ACC112 (cell line): ENCODE measurements around the gene SCGN.

ENCODE experiments used
- H2AFZ ChIP-seq: fragments of 200-600 bp; sonication (generic); one replicate; pipeline ENCODE4 v1.6.0; 2017; ENCODE audit warnings: antibody characterized with exemption, low read length; ENCODE audit not compliant: unreplicated experiment
- H3K27ac ChIP-seq: fragments of 200-600 bp; sonication (generic); 2 replicates; pipeline ENCODE4 v1.5.1; 2014; ENCODE audit warnings: low read depth, mild to moderate bottlenecking, antibody characterized with exemption, low read length, moderate library complexity
- H3K27me3 ChIP-seq: fragments of 200-600 bp; sonication (generic); 2 replicates; pipeline ENCODE4 v1.6.1; 2014; ENCODE audit warnings: mild to moderate bottlenecking, antibody characterized with exemption, low read length, moderate library complexity, mixed read lengths; ENCODE audit not compliant: insufficient read depth
- H3K36me3 ChIP-seq: fragments of 200-600 bp; sonication (generic); 2 replicates; pipeline ENCODE4 v1.6.1; 2016; ENCODE audit warnings: mild to moderate bottlenecking, antibody characterized with exemption, low read length, moderate library complexity, mixed read lengths; ENCODE audit not compliant: insufficient read depth
- H3K4me1 ChIP-seq: fragments of 200-600 bp; sonication (generic); one replicate; pipeline ENCODE4 v1.6.1; 2016; ENCODE audit warnings: low read length, mixed read lengths; ENCODE audit not compliant: insufficient read depth, unreplicated experiment, control insufficient read depth
- H3K4me3 ChIP-seq: fragments of 200-600 bp; sonication (generic); 2 replicates; pipeline ENCODE4 v1.5.1; 2014; ENCODE audit warnings: mild to moderate bottlenecking, low read depth, low read length
- H3K79me2 ChIP-seq: fragments of 200-600 bp; sonication (generic); one replicate; pipeline ENCODE4 v1.6.0; 2016; ENCODE audit warnings: low read length; ENCODE audit not compliant: control insufficient read depth, unreplicated experiment, insufficient read depth

SCGN gene

DNA sequence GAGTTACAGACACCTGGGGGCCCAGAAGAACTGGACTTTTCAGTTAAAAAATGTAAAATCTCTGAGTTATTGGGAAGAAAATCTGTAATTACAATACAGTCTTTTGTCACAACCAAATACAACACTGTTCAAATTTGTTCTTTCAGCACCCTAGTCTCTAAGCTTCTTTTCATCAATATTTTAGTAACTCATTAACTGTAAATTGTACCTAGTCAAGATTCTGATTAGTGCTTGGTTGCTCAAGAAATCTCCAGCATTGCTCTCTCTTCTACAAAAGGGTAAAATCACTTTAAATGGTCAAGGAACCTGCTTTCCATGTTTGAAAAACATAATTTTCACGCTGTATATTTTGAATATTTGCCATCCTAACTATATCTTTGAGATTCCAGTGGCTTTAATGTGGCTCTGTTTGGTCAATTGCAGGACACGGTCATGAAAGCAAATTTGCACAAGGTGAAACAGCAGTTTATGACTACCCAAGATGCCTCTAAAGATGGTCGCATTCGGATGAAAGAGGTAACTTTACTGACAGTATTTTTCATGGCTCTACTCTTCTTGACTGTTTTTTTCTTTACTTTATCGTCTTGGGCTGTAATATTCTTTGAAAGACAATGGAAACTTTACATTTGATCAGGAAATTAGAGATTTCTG lies 9.2 kb downstream of the SCGN start:
- no peak overlapping the region for H3K4me3 ChIP-seq
- peaks cover 7% of the 10 kb centered on the region for H3K4me1 ChIP-seq
- no peaks in the 10 kb centered on the region for H3K79me2 ChIP-seq
- H3K27ac ChIP-seq, result no peak overlapping the region
- peaks cover 64% of the 10 kb centered on the region for H3K27me3 ChIP-seq
- no peak overlapping the region for H2AFZ ChIP-seq
- H3K36me3 ChIP-seq, result no peaks in the 10 kb centered on the region

- Histone ChIP-seq H2AFZ (no peak overlapping the region), H3K4me3 (no peak overlapping the region), H3K27me3 (peaks cover 42% of the 10 kb centered on the region), H3K79me2 (no peaks in the 10 kb centered on the region), H3K36me3 (no peaks in the 10 kb centered on the region), H3K4me1 (peaks cover 4% of the 10 kb centered on the region), H3K27ac (no peak overlapping the region)
Observed at GRCh38 chr6:25665455-25665854, 13.4 kb downstream of the SCGN start.

- Histone ChIP-seq H3K36me3 (no peaks in the 10 kb centered on the region), H3K4me1 (no peaks in the 10 kb centered on the region), H3K27me3 (peaks cover 59% of the 10 kb centered on the region), H3K27ac (no peak overlapping the region), H2AFZ (no peak overlapping the region), H3K4me3 (no peak overlapping the region), H3K79me2 (no peaks in the 10 kb centered on the region)
Observed at GRCh38 chr6:25669413-25669812, 17.4 kb downstream of the SCGN start.

GRCh38 chr6:25670208-25670607 lies 18.2 kb downstream of the SCGN start:
- Histone ChIP-seq H3K27ac (no peak overlapping the region), H3K27me3 (peaks cover 55% of the 10 kb centered on the region), H3K4me1 (no peaks in the 10 kb centered on the region), H3K36me3 (no peaks in the 10 kb centered on the region), H2AFZ (no peak overlapping the region), H3K4me3 (no peak overlapping the region), H3K79me2 (no peaks in the 10 kb centered on the region)

GRCh38 chr6:25670793-25671513 lies 18.9 kb downstream of the SCGN start:
- no peak overlapping the region for H2AFZ ChIP-seq

DNA sequence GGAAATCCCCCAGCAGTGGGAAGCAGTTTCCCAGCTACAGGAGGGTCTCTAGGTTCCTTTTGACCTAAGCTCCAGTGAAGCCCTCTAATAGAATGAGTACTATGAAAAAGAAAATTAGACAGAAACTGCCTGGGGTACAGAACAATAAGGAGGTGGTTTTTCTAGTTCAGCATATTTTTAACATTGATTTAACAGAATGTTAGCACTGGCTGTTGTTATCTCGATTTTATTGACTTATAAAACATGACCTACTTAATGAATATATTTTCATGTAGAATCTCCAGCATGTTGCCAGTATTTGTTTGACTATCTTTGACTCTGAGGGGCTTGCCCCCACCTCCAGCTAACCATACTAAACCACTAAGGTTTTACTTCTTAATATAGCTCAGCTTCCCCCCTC lies 19.6 kb downstream of the SCGN start:
- H3K4me1 ChIP-seq, result no peaks in the 10 kb centered on the region
- no peak overlapping the region for H3K4me3 ChIP-seq
- H3K79me2 ChIP-seq, result no peaks in the 10 kb centered on the region
- H3K27me3 ChIP-seq, result peaks cover 65% of the 10 kb centered on the region
- H3K27ac ChIP-seq, result no peak overlapping the region
- H3K36me3 ChIP-seq, result no peaks in the 10 kb centered on the region
- H2AFZ ChIP-seq, result no peak overlapping the region

More at GRCh38 chr6:25670793-25671513, 18.9 kb downstream of the SCGN start:
- Histone ChIP-seq H3K27ac (no peak overlapping the region), H3K36me3 (no peaks in the 10 kb centered on the region), H3K79me2 (no peaks in the 10 kb centered on the region), H3K4me3 (no peak overlapping the region), H3K27me3 (peaks cover 58% of the 10 kb centered on the region), H3K4me1 (no peaks in the 10 kb centered on the region)

DNA sequence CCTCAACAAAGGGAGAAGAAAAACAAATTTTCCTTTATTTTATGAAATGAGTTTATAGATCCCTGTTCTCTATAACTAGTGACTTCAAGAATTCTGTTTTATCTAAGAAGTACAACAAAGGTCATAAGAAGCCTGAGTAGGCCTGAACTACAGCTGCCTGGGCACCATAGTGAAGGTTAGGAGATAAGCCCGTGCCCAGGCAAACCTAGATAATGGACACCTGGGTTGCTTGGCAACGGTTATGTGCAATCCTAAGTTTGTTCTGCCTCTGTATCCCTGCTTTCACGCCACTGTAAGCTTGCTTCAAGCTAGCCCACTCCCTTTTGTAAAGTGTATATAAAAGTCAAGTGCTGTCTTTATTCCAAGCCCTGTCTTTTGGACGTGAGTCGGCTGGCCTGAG lies 23.2 kb downstream of the SCGN start:
- Histone ChIP-seq H3K36me3 (no peaks in the 10 kb centered on the region), H3K27me3 (peaks cover 89% of the 10 kb centered on the region)

DNA sequence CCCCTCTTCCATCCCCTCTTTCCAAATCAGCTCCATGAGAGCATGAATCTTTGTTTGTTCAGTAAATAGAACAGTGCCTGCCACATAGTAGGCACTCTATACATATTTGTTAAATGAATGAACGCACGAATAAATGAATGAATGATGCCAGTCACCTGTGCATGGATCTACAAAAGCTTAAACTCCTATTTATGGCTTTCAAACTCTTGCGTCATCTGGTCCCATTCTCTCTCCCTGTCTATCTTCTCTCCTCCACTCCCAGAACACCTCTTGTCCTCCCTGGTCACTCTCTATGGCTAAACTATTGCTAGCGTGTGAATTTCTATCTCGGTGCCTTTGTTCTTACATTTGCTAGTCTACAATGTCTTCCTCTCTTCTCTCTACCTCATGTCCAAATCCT lies 24.8 kb downstream of the SCGN start:
- H3K27me3 ChIP-seq, result peaks cover 89% of the 10 kb centered on the region
- no peak overlapping the region for H3K4me3 ChIP-seq
- no peak overlapping the region for H3K27ac ChIP-seq
- H3K36me3 ChIP-seq, result no peaks in the 10 kb centered on the region
- no peaks in the 10 kb centered on the region for H3K4me1 ChIP-seq
- H2AFZ ChIP-seq, result no peak overlapping the region
- no peaks in the 10 kb centered on the region for H3K79me2 ChIP-seq

More for the DNA sequence above, 23.2 kb downstream of the SCGN start:
- H3K27ac ChIP-seq, result no peak overlapping the region
- H3K79me2 ChIP-seq, result no peaks in the 10 kb centered on the region
- H3K4me3 ChIP-seq, result no peak overlapping the region
- no peak overlapping the region for H2AFZ ChIP-seq
- no peaks in the 10 kb centered on the region for H3K4me1 ChIP-seq

DNA sequence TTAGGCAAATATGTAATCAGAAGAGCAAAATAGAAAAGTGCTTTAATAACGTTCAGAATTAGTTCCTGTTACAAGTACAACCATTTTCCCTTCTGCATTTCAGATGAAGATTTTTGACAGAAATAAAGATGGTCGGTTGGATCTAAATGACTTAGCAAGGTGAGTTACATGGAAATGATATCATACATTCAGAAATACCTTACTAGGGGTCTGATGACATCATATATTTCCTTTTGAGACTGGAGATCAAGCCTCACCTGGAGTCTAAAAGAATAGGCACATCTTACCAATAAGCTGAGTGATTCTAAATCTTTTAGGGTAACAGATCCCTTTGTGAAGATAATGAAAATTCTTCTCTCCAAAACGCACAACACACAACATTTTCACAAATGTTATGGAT lies 29.8 kb downstream of the SCGN start:
- Histone ChIP-seq H3K4me1 (no peaks in the 10 kb centered on the region), H3K36me3 (no peaks in the 10 kb centered on the region), H3K79me2 (no peaks in the 10 kb centered on the region), H2AFZ (no peak overlapping the region), H3K4me3 (no peak overlapping the region), H3K27me3 (peaks cover 71% of the 10 kb centered on the region), H3K27ac (no peak overlapping the region)

DNA sequence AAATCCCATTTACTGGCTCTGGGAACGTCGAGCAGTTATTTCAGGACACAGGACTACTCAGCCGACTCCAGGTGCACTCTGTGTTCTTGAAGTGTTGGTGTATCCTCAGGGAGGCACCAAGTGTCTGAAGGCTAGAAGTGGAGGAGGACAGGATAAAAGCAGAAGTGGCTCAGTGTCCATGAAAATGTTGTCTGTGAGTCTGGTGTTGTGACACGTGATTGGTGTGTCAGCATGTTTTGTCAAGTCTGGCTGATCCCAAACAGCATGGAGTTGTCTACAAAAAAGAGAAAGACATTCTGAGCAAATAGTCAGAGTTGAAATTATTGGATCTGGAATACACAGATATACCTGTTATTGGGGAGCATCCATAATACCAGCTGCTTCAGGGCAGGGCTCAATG lies 30.3 kb downstream of the SCGN start:
- Histone ChIP-seq H2AFZ (no peak overlapping the region), H3K4me1 (no peaks in the 10 kb centered on the region), H3K79me2 (no peaks in the 10 kb centered on the region), H3K36me3 (no peaks in the 10 kb centered on the region), H3K4me3 (no peak overlapping the region), H3K27ac (no peak overlapping the region), H3K27me3 (peaks cover 69% of the 10 kb centered on the region)

DNA sequence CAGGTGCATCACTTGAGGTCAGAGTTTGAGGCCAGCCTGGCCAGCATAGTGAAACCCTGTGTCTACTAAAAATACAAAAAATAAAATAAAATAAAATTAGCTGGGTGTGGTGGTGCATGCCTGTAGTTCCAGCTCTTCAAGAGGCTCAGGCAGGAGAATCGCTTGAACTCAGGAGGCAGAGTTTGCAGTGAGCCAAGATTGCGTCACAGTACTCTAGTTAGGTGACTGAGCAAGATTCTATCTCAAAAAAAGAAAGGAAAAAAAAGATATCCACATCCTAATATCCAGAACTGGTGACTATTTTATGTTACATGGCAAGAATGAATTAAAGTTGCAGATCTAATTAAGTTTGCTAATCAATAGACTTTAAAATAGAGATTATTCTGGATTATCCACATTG lies 32.5 kb downstream of the SCGN start:
- H3K27me3 ChIP-seq, result peaks cover 63% of the 10 kb centered on the region
- no peaks in the 10 kb centered on the region for H3K79me2 ChIP-seq
- H3K36me3 ChIP-seq, result no peaks in the 10 kb centered on the region
- H2AFZ ChIP-seq, result no peak overlapping the region
- no peak overlapping the region for H3K4me3 ChIP-seq
- H3K4me1 ChIP-seq, result no peaks in the 10 kb centered on the region
- no peak overlapping the region for H3K27ac ChIP-seq
